SU-DHL-6 (cell line): ENCODE results near the gene UBA6.

ENCODE experiments used
- H2AFZ ChIP-seq: fragments of 200-600 bp; sonication (generic); 2 replicates; pipeline ENCODE4 v1.6.1; 2014; ENCODE audit warnings: low read depth, mild to moderate bottlenecking, moderate library complexity, mixed read lengths, antibody characterized with exemption, low read length; ENCODE audit not compliant: severe bottlenecking
- H3F3A ChIP-seq: fragments of 200-600 bp; shearing (Covaris generic); 2 replicates; pipeline ENCODE4 v1.6.0; 2016; ENCODE audit warnings: antibody characterized with exemption, mild to moderate bottlenecking; ENCODE audit not compliant: insufficient read depth
- H3K27ac ChIP-seq: fragments of 200-600 bp; sonication (generic); 2 replicates; pipeline ENCODE4 v1.5.1; 2016; ENCODE audit warnings: low read depth, mild to moderate bottlenecking, low read length, moderate library complexity, mixed read lengths
- H3K27me3 ChIP-seq: fragments of 200-600 bp; sonication (generic), shearing (Covaris generic); 2 replicates; pipeline ENCODE4 v1.6.0; 2014; ENCODE audit warnings: mild to moderate bottlenecking, low read length
- H3K36me3 ChIP-seq: fragments of 200-600 bp; sonication (generic); 2 replicates; pipeline ENCODE4 v1.6.1; 2014; ENCODE audit warnings: mild to moderate bottlenecking, low read length, mixed read lengths
- H3K4me2 ChIP-seq: fragments of 300-600, 200-600 bp; shearing (Covaris generic), sonication (generic); 2 replicates; pipeline ENCODE4 v1.6.0; 2014; ENCODE audit warnings: low read length, low read depth, mild to moderate bottlenecking; ENCODE audit not compliant: poor library complexity, severe bottlenecking
- H3K4me3 ChIP-seq: fragments of 200-600 bp; sonication (generic); 2 replicates; pipeline ENCODE4 v1.5.1; 2014; ENCODE audit warnings: antibody characterized with exemption, low read length, mild to moderate bottlenecking, mixed read lengths; ENCODE audit not compliant: insufficient read depth, poor library complexity, severe bottlenecking
- H3K79me2 ChIP-seq: fragments of 200-600 bp; sonication (generic); 2 replicates; pipeline ENCODE4 v1.6.1; 2014; ENCODE audit warnings: mild to moderate bottlenecking, low read length, moderate library complexity; ENCODE audit not compliant: insufficient read depth
- H3K9ac ChIP-seq: fragments of 200-600 bp; sonication (generic); 2 replicates; pipeline ENCODE4 v1.7.0; 2014; ENCODE audit warnings: mild to moderate bottlenecking, low read length
- H3K9me2 ChIP-seq: fragments of 200-600 bp; sonication (generic); replicated peaks from 2 replicates; pipeline ENCODE4 v1.6.1; 2014; ENCODE audit warnings: low read length; ENCODE audit not compliant: insufficient read depth
- H3K9me3 ChIP-seq: fragments of 200-600 bp; sonication (generic); 2 replicates; pipeline ENCODE4 v1.6.1; 2014; ENCODE audit warnings: low read length, mixed read lengths; ENCODE audit not compliant: insufficient read depth
- H4K20me1 ChIP-seq: fragments of 200-600 bp; sonication (generic); 2 replicates; pipeline ENCODE4 v1.6.1; 2014; ENCODE audit warnings: low read depth, mild to moderate bottlenecking, antibody characterized with exemption, low read length, moderate library complexity, mixed read lengths
- EZH2phosphoT487 ChIP-seq: fragments of 200-600 bp; sonication (generic), shearing (Covaris generic); conservative IDR thresholded peaks from 2 replicates; pipeline ENCODE4 v1.6.1; 2018; ENCODE audit warnings: mild to moderate bottlenecking, antibody characterized with exemption, low read length, moderate library complexity, mixed read lengths
- TF ChIP-seq, protein P1 (sequence below): fragments of 200-600 bp; sonication (generic); IDR thresholded peaks from one replicate; pipeline ENCODE4 v1.5.1; 2017; ENCODE audit warnings: antibody characterized with exemption, mild to moderate bottlenecking, low read length, moderate library complexity; ENCODE audit not compliant: insufficient read depth, poor library complexity, severe bottlenecking

UBA6 gene

DNA sequence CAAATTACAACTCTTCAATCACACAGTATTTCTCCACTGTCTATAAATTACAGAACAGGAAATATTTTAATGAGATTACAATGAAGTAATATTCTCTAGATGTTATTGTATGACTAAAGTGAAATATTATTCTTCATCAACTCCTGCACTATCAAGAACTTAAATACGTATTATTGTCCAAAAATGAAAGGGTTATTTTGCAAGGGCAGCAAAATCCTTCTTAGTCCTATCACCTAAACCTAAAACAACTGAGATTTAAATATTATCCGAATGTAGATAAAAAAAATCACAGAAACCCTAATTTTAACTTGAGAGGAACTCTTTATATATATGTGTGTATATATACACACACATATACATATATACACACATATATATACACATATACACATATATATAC lies 4.9 kb downstream of the UBA6 start:
- Histone ChIP-seq H3K36me3 (0 out of 2 replicates have a peak, but pooled peaks cover 2% of the 10 kb centered on the region), H4K20me1 (no peaks in the 10 kb centered on the region), H3F3A (0 out of 2 replicates have a peak, but pooled peaks cover 3% of the 10 kb centered on the region), H3K27ac (no peak overlapping the region), H3K4me2 (no peak overlapping the region), H2AFZ (no peak overlapping the region), H3K27me3 (no peaks in the 10 kb centered on the region), H3K9ac (no peak overlapping the region), H3K9me2 (no peaks in the 10 kb centered on the region), H3K4me3 (no peak overlapping the region), H3K9me3 (no peaks in the 10 kb centered on the region), H3K79me2 (peaks cover 41% of the 10 kb centered on the region)
- TF ChIP-seq EZH2phosphoT487 = no peak
- TF ChIP-seq, protein P1, sequence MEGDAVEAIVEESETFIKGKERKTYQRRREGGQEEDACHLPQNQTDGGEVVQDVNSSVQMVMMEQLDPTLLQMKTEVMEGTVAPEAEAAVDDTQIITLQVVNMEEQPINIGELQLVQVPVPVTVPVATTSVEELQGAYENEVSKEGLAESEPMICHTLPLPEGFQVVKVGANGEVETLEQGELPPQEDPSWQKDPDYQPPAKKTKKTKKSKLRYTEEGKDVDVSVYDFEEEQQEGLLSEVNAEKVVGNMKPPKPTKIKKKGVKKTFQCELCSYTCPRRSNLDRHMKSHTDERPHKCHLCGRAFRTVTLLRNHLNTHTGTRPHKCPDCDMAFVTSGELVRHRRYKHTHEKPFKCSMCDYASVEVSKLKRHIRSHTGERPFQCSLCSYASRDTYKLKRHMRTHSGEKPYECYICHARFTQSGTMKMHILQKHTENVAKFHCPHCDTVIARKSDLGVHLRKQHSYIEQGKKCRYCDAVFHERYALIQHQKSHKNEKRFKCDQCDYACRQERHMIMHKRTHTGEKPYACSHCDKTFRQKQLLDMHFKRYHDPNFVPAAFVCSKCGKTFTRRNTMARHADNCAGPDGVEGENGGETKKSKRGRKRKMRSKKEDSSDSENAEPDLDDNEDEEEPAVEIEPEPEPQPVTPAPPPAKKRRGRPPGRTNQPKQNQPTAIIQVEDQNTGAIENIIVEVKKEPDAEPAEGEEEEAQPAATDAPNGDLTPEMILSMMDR = no peak

DNA sequence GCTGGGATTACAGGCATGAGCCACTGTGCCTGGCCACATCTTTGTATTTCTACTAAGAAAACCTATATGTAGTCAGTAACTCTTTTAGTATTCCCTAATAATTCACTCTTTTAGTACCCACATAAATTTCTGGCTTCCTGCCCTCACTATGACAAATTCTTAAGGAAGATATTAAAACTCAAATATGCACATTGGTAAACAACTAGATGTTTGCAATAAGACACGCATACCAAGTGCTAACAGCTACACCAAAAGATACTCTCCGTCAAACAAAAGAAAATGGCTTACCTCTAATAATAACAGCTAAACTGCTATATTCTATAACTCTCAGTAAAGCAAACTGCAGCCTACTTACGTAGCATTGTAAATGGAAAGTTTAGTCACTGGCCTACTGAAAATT lies 6.3 kb downstream of the UBA6 start:
- Histone ChIP-seq H3K9me2 (no peaks in the 10 kb centered on the region), H3K79me2 (peaks cover 32% of the 10 kb centered on the region), H2AFZ (no peak overlapping the region), H3K9me3 (no peaks in the 10 kb centered on the region), H3F3A (0 out of 2 replicates have a peak, but pooled peaks cover 3% of the 10 kb centered on the region), H4K20me1 (no peaks in the 10 kb centered on the region), H3K4me3 (no peak overlapping the region), H3K9ac (no peak overlapping the region), H3K4me2 (no peak overlapping the region), H3K36me3 (0 out of 2 replicates have a peak, but pooled peaks cover 2% of the 10 kb centered on the region), H3K27me3 (no peaks in the 10 kb centered on the region), H3K27ac (no peak overlapping the region)
- no peak for TF ChIP-seq EZH2phosphoT487
- TF ChIP-seq, protein P1 = no peak

DNA sequence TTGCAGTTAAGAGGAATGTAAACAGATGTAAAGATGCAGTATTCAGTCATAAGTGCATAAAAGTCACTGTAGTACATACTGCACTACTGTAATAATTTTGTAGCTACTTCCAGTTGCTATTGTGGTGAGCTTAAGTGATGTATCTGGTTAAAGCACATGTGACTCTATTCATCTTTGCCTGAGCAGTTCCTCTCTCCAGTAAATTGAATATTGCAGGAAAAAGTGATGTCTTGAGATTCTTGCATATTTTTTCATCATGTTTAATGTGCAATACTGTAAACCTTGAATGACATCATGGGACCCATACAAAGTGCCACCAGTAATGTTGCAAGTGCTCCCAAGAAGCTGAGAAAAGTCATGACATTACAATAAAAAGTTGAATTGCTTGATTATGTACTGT lies 9.6 kb downstream of the UBA6 start:
- no peak overlapping the region for H2AFZ ChIP-seq
- H3K9me2 ChIP-seq = no peaks in the 10 kb centered on the region
- no peaks in the 10 kb centered on the region for H3K9me3 ChIP-seq
- peaks cover 15% of the 10 kb centered on the region; the same call in 1 of the 2 replicates for H3K79me2 ChIP-seq
- 0 out of 2 replicates have a peak, but pooled peaks cover 3% of the 10 kb centered on the region for H3F3A ChIP-seq
- TF ChIP-seq, protein P1 = no peak
- TF ChIP-seq EZH2phosphoT487 = no peak
- no peaks in the 10 kb centered on the region for H4K20me1 ChIP-seq
- H3K4me3 ChIP-seq = no peak overlapping the region
- H3K4me2 ChIP-seq = no peak overlapping the region
- H3K9ac ChIP-seq = no peak overlapping the region
- 0 out of 2 replicates have a peak, but pooled peaks cover 2% of the 10 kb centered on the region for H3K36me3 ChIP-seq
- no peak overlapping the region for H3K27ac ChIP-seq
- no peaks in the 10 kb centered on the region for H3K27me3 ChIP-seq
